Panc1 (cell line): Measurements from ENCODE around the gene ANAPC16. TPM values are rescaled to one million over a fixed set of nuclear protein-coding genes. Genes with fewer than 3 reads are reported as not detected.

Experiments
- ATAC-seq: fragments of 200-7000 bp; cut with Tn5 transposase; 2 replicates; pipeline ENCODE4 v1.9.1; 2020; ENCODE audit warnings: mild to moderate bottlenecking, moderate library complexity
- BruUV-seq: library from RNA; stranded (reverse); fragments of 400-500 nt; replicated peaks from 2 replicates; lab custom pipeline; 2021; lab: Mats Ljungman, UMichigan
- CTCF ChIA-PET: fragments of 300-600 bp; sonication (Branson Sonifier 250); formaldehyde crosslinking; loops from one replicate; lab custom pipeline; 2022; ENCODE audit warnings: antibody characterized with exemption; lab: Charles Lee
- POLR2A ChIA-PET: fragments of 300-600 bp; sonication (Branson Sonifier 250); formaldehyde crosslinking; loops from one replicate; lab custom pipeline; 2022; ENCODE audit warnings: antibody characterized with exemption; lab: Charles Lee
- DNase-seq: peaks from one replicate; pipeline ENCODE4 v3.0.0-alpha.2; 2010; ENCODE audit warnings: low read depth, low spot score
- H3K27ac ChIP-seq: 2 replicates; pipeline ENCODE4 v1.5.1; 2011; ENCODE audit warnings: mild to moderate bottlenecking, low read length, inconsistent platforms
- H3K27me3 ChIP-seq: fragments of 200-500 bp; sonication (Bioruptor generic); 2 replicates; pipeline ENCODE4 v1.6.0; 2014; ENCODE audit warnings: low read length, inconsistent platforms; ENCODE audit not compliant: control insufficient read depth, insufficient read depth
- H3K36me3 ChIP-seq: fragments of 200-500 bp; sonication (Bioruptor generic); 2 replicates; pipeline ENCODE4 v1.5.1; 2014; ENCODE audit warnings: inconsistent platforms, mild to moderate bottlenecking, low read length, moderate library complexity; ENCODE audit not compliant: control insufficient read depth, insufficient read depth
- H3K4me1 ChIP-seq: 2 replicates; pipeline ENCODE4 v1.5.1; 2011; ENCODE audit warnings: inconsistent platforms, mild to moderate bottlenecking, low read length, moderate library complexity; ENCODE audit not compliant: control insufficient read depth, insufficient read depth
- H3K4me3 ChIP-seq, 2 experiments: 2 replicates each; pipeline ENCODE4 v1.5.1; 2011 to 2012; ENCODE audit warnings: low read depth in 2 of 2, low read length in 2 of 2, mild to moderate bottlenecking in 2 of 2, inconsistent platforms in 1 of 2, moderate library complexity in 1 of 2
- H3K9me3 ChIP-seq: fragments of 200-500 bp; sonication (Bioruptor generic); 2 replicates; pipeline ENCODE4 v1.5.1; 2014; ENCODE audit warnings: low read depth, mild to moderate bottlenecking, inconsistent platforms, low read length, moderate library complexity; ENCODE audit not compliant: control insufficient read depth, insufficient read depth
- POLR2AphosphoS5 ChIP-seq: IDR thresholded peaks from 2 replicates; pipeline ENCODE4 v1.6.1; 2012; ENCODE audit warnings: mild to moderate bottlenecking, low read depth, low read length, moderate library complexity
- SIN3A ChIP-seq: IDR thresholded peaks from 2 replicates; pipeline ENCODE4 v1.6.1; 2012; ENCODE audit warnings: low read depth, mild to moderate bottlenecking, low read length, moderate library complexity, borderline replicate concordance; ENCODE audit not compliant: insufficient read depth
- TCF7L2 ChIP-seq: IDR thresholded peaks from 2 replicates; pipeline ENCODE4 v1.6.1; 2011; ENCODE audit warnings: mild to moderate bottlenecking, low read depth, low read length, inconsistent platforms
- in situ Hi-C: cut with HindIII; loops from 2 replicates; pipeline ENCODE4 v1.10.0; 2016; ENCODE audit warnings: low sequenced_read_pairs, low pct_unique_long_range_greater_than_20kb
- intact Hi-C: fragments of 100-400 bp; cut with micrococcal nuclease; formaldehyde crosslinking; loops from one replicate; pipeline ENCODE4 v1.10.0; 2022; ENCODE audit not compliant: unreplicated experiment
- total RNA-seq: library from RNA; stranded (reverse); gene quantifications from one replicate; pipeline ENCODE4 v1.2.1, GENCODE V29; 2021; ENCODE audit not compliant: unreplicated experiment
- TF ChIP-seq, protein P1 (sequence below): fragments of 450-650 bp; IDR thresholded peaks from 2 replicates; pipeline ENCODE4 v1.5.1; 2017; ENCODE audit warnings: mild to moderate bottlenecking
- TF ChIP-seq, protein P2 (sequence below), 2 experiments: IDR thresholded peaks; 2 replicates each; pipeline ENCODE4 v1.6.1; 2011 to 2012; ENCODE audit warnings: low read depth in 2 of 2, control low read depth in 1 of 2, low read length in 1 of 2, mild to moderate bottlenecking in 1 of 2, moderate library complexity in 1 of 2; ENCODE audit not compliant: insufficient read depth in 1 of 2

ANAPC16 gene
- total RNA-seq, 1 experiment from 2014 or later, result 110 TPM

- Histone ChIP-seq H3K4me3 (no peak overlapping the region), H3K27me3 (no peaks in the 10 kb centered on the region), H3K9me3 (no peaks in the 10 kb centered on the region), H3K27ac (no peak overlapping the region), H3K36me3 (peaks cover 17% of the 10 kb centered on the region; the same call in 1 of the 2 replicates), H3K4me1 (no peaks in the 10 kb centered on the region)
- CTCF ChIA-PET, result no interaction called here
- ATAC-seq, result no peak
- TF ChIP-seq, protein P1, sequence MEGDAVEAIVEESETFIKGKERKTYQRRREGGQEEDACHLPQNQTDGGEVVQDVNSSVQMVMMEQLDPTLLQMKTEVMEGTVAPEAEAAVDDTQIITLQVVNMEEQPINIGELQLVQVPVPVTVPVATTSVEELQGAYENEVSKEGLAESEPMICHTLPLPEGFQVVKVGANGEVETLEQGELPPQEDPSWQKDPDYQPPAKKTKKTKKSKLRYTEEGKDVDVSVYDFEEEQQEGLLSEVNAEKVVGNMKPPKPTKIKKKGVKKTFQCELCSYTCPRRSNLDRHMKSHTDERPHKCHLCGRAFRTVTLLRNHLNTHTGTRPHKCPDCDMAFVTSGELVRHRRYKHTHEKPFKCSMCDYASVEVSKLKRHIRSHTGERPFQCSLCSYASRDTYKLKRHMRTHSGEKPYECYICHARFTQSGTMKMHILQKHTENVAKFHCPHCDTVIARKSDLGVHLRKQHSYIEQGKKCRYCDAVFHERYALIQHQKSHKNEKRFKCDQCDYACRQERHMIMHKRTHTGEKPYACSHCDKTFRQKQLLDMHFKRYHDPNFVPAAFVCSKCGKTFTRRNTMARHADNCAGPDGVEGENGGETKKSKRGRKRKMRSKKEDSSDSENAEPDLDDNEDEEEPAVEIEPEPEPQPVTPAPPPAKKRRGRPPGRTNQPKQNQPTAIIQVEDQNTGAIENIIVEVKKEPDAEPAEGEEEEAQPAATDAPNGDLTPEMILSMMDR, result no peak
- TF ChIP-seq POLR2AphosphoS5 (no peak; the same call in 1 of the 2 replicates), TCF7L2 (no peak)
- TF ChIP-seq, protein P2, sequence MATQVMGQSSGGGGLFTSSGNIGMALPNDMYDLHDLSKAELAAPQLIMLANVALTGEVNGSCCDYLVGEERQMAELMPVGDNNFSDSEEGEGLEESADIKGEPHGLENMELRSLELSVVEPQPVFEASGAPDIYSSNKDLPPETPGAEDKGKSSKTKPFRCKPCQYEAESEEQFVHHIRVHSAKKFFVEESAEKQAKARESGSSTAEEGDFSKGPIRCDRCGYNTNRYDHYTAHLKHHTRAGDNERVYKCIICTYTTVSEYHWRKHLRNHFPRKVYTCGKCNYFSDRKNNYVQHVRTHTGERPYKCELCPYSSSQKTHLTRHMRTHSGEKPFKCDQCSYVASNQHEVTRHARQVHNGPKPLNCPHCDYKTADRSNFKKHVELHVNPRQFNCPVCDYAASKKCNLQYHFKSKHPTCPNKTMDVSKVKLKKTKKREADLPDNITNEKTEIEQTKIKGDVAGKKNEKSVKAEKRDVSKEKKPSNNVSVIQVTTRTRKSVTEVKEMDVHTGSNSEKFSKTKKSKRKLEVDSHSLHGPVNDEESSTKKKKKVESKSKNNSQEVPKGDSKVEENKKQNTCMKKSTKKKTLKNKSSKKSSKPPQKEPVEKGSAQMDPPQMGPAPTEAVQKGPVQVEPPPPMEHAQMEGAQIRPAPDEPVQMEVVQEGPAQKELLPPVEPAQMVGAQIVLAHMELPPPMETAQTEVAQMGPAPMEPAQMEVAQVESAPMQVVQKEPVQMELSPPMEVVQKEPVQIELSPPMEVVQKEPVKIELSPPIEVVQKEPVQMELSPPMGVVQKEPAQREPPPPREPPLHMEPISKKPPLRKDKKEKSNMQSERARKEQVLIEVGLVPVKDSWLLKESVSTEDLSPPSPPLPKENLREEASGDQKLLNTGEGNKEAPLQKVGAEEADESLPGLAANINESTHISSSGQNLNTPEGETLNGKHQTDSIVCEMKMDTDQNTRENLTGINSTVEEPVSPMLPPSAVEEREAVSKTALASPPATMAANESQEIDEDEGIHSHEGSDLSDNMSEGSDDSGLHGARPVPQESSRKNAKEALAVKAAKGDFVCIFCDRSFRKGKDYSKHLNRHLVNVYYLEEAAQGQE (IDR thresholded peaks at IDR 0.05; ENCODE audit: insufficient read depth in 1 of 2, low read depth in 2 of 2, low read length in 1 of 2), result no peak
- POLR2A ChIA-PET, result no interaction called here
- in situ Hi-C loops (no loop called here), intact Hi-C loops (no loop called here)
- DNase-seq, result no peak
- BruUV-seq, result no TSS peak
Measured at GRCh38 chr10:72235544-72236279, 19.9 kb downstream of the ANAPC16 start.

GRCh38 chr10:72238392-72239175, 22.8 kb downstream of the ANAPC16 start:
- POLR2A ChIA-PET, result no interaction called here
- H3K4me1 ChIP-seq, result no peaks in the 10 kb centered on the region

More at GRCh38 chr10:72238392-72239175, 22.8 kb downstream of the ANAPC16 start:
- CTCF ChIA-PET, result interaction anchor here (0.6 kb wide), 2 partner anchors 83 to 190 kb away, joined by 3 to 4 read pairs; no protein-coding TSS in a partner anchor
- DNase-seq (no peak), ATAC-seq (no peak)
- H3K4me3 ChIP-seq, result no peak overlapping the region
- no peak for TF ChIP-seq TCF7L2
- TF ChIP-seq, protein P2 (IDR thresholded peaks at IDR 0.05; ENCODE audit: insufficient read depth in 1 of 2, low read depth in 2 of 2, low read length in 1 of 2), result no peak
- no peak for TF ChIP-seq SIN3A
- no peak for TF ChIP-seq POLR2AphosphoS5
- TF ChIP-seq, protein P1, result no peak
- in situ Hi-C loops, result no loop called here
- intact Hi-C loops, result no loop called here
- H3K27ac ChIP-seq, result no peak overlapping the region
- no TSS peak for BruUV-seq
- H3K36me3 ChIP-seq, result peaks cover 10% of the 10 kb centered on the region; the same call in 1 of the 2 replicates
- no peaks in the 10 kb centered on the region for H3K27me3 ChIP-seq
- H3K9me3 ChIP-seq, result no peaks in the 10 kb centered on the region
